ENCODE results near the gene ISL1. TPM values are rescaled to one million over a fixed set of nuclear protein-coding genes. Genes with fewer than 3 reads are reported as not detected.

ISL1 gene
- 3.2 and 3.6 TPM in 2 replicates for total RNA-seq

DNA sequence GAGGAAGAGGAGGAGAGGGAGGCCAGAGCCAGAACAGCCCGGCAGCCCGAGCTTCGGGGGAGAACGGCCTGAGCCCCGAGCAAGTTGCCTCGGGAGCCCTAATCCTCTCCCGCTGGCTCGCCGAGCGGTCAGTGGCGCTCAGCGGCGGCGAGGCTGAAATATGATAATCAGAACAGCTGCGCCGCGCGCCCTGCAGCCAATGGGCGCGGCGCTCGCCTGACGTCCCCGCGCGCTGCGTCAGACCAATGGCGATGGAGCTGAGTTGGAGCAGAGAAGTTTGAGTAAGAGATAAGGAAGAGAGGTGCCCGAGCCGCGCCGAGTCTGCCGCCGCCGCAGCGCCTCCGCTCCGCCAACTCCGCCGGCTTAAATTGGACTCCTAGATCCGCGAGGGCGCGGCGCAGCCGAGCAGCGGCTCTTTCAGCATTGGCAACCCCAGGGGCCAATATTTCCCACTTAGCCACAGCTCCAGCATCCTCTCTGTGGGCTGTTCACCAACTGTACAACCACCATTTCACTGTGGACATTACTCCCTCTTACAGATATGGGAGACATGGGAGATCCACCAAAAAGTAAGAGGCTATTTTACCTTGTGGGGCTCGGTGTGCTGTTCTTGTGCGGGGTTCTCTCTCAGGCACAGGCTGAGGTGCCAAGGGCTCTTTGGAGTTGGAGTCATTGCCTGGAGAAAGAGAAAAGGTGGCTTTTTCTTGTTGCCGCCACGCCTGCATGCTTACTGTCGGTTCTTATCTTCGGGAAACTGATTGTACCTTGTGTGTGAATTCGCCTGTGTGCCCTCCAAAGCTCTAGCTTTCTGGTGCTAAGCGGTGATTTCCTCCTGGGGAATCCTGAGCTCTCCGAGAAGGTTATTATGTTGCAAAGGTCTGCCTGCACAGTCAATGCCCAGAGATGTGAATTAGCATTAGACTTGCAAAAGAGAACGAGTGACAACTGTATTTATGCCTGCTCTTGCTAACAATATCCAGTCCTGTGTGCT is at the start of gene ISL1:
TSS of gene ISL1 (plus strand) at position 318 of the 991 bp plus-strand sequence. CDS start at position 542, 224 bp downstream.

All from airway epithelial cell (primary cell).